ENCODE data around the gene CDK4. TPM values are rescaled to one million over a fixed set of nuclear protein-coding genes. Genes with fewer than 3 reads are reported as not detected.

The CDK4 gene
- total RNA-seq, 1 experiment from 2014 or later, result 218 TPM

- H3K79me2 ChIP-seq (ENCODE audit: insufficient read depth, low read length), result peaks cover 13% of the 10 kb centered on the region; the same call in 1 of the 2 replicates
Observed at GRCh38 chr12:57751432-57751787, 700 bp downstream of the CDK4 start.

More at GRCh38 chr12:57751432-57751787, 700 bp downstream of the CDK4 start:
- H2BK5ac ChIP-seq (ENCODE audit: insufficient read length, low read length), result no peak overlapping the region
- no peak overlapping the region for H3T11ph ChIP-seq (ENCODE audit: low read length)
- H3K4ac ChIP-seq (ENCODE audit: low read depth, low read length), result no peak overlapping the region
- peaks cover 0 to 2% of the 10 kb centered on the region in 2 experiments; a peak in 2 of 5 replicates for H3K9me3 Mint-ChIP-seq
- 0 out of 2 replicates have a peak, but pooled peaks cover 7% of the 10 kb centered on the region for H3K4me1 ChIP-seq (ENCODE audit: insufficient read depth, low read length)
- no peak overlapping the region for H2BK15ac ChIP-seq (ENCODE audit: low read depth, low read length)
- H2BK20ac ChIP-seq (ENCODE audit: low read depth, low read length, poor library complexity, severe bottlenecking), result no peak overlapping the region
- WGBS (ENCODE audit: extremely low coverage, insufficient read length, low lambda C conversion rate), result no CpG with 5 or more reads among the region's 8 CpGs
- peaks cover 17% of the 10 kb centered on the region for H3K23me2 ChIP-seq (ENCODE audit: insufficient read length, low read depth, low read length, poor library complexity, severe bottlenecking)
- no peaks in the 10 kb centered on the region for H4K20me1 ChIP-seq (ENCODE audit: control insufficient read depth, insufficient read depth, insufficient read length)
- peak overlapping the region; percentile 44 for H4K5ac ChIP-seq (ENCODE audit: insufficient read length, low read depth, low read length)
- H2AFZ ChIP-seq (ENCODE audit: low read length), result no peak overlapping the region
- H2AK5ac ChIP-seq (ENCODE audit: insufficient read length, low read length), result peak overlapping the region; percentile 52
- no peak overlapping the region for H3K27ac ChIP-seq (ENCODE audit: insufficient read length, low read depth, low read length)
- H3K9me3 ChIP-seq (ENCODE audit: control insufficient read depth, low read depth, low read length), result no peaks in the 10 kb centered on the region
- peaks cover 8% of the 10 kb centered on the region for H3K27me3 ChIP-seq (ENCODE audit: insufficient read depth, low read length)
- peak overlapping the region; percentile 82 to 100 (median 98) for H3K27ac Mint-ChIP-seq
- H3K27me3 Mint-ChIP-seq (ENCODE audit: low read depth), result peaks cover 12% of the 10 kb centered on the region
- H3K79me1 ChIP-seq (ENCODE audit: insufficient read depth, low read depth, low read length, poor library complexity, severe bottlenecking), result no peaks in the 10 kb centered on the region
- H3K9ac ChIP-seq (ENCODE audit: extremely low read depth, insufficient read length, low read length), result peak overlapping the region; percentile 94
- no peak for TF ChIP-seq CTCF (conservative IDR thresholded peaks at IDR 0.05)
- peak overlapping the region; percentile 83 for H3K4me2 ChIP-seq (ENCODE audit: insufficient read depth, insufficient read length, low read length)
- peak overlapping the region; percentile 96 to 98 for H3K4me3 Mint-ChIP-seq
- DNase-seq, result no peak
- H3K36me3 Mint-ChIP-seq (ENCODE audit: insufficient read depth in 1 of 3, low read depth in 3 of 3), result peaks cover 35 to 52% (median 51%) of the 10 kb centered on the region in 3 experiments
- no peak overlapping the region for H2BK120ac ChIP-seq (ENCODE audit: low read depth, low read length, poor library complexity, severe bottlenecking)
- no peak overlapping the region for H4K8ac ChIP-seq (replicated peaks; ENCODE audit: insufficient read length, low read depth, low read length)
- no peak overlapping the region for H3K56ac ChIP-seq (ENCODE audit: insufficient read length, low read depth, low read length)
- peak overlapping the region; percentile 87 for H3K14ac ChIP-seq (ENCODE audit: insufficient read depth, low read length)
- H3K4me1 Mint-ChIP-seq, result peaks cover 37 to 38% of the 10 kb centered on the region in 2 experiments
- no peak overlapping the region for H2BK12ac ChIP-seq (ENCODE audit: insufficient read length, low read depth, low read length)
- peak overlapping the region; percentile 2 for H3K18ac ChIP-seq (ENCODE audit: insufficient read length, low read depth, low read length)
- H3K23ac ChIP-seq (ENCODE audit: insufficient read length, low read depth, low read length), result no peak overlapping the region
- no peak overlapping the region for H4K91ac ChIP-seq (ENCODE audit: insufficient read length, low read depth, low read length)

All from H9 (cell line).